Measurements from ENCODE around the gene ZNF512B. TPM values are rescaled to one million over a fixed set of nuclear protein-coding genes. Genes with fewer than 3 reads are reported as not detected.

ZNF512B gene
- total and polyA plus RNA-seq, 7 donors: 3.3 to 14.4 (median 10.0) TPM

DNA sequence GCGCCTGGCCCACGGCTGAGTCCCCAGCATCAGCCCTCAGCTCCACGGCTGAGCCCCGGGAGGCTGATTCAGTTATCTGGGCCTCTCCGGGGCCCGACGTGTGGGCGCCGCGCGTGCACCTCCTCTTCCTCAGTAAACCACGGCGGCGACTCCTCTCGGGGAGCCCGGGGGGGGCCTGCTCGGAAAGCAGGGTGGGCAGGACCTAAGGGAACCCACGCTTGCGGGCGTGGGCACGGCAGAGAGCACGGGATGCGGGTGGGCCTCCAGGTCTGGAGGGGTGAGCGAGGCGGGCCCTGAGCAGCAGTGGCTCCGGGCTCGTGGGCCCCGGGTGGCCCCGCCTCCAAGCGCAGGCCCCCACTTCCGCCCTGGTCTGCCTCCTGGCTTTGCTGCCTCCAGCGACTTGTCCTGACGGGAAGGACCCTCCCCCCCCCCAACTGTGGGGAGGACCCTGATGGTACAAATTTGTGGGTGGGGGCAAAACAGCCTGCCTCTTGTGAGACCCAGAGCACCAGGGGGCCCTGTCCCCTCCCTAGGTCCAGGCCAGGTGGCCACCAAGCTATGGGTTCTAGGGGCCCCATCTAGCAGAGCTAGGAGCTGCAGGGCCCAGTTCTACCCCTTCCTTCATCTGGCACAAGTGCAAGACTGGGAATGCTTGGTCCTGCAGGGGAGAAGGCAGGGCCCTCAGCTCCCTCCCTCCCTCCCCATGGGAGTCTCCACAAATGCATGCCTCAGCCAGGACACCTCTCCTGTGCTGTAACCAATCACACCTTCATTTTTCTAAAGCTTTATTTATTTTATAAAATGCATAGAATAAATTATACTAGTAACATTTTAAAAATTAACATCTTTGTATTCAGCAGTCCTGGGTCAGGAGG lies 30.4 kb downstream of the ZNF512B start:
- Histone ChIP-seq H3K9me3 (no peaks in the 10 kb centered on the region), H3K27me3 (ENCODE audit: insufficient read depth in 3 of 3, low read length in 2 of 3) (no peaks in the 10 kb centered on the region), H3K27ac (no peak overlapping the region), H3K4me1 (peaks cover 5% of the 10 kb centered on the region), H3K36me3 (ENCODE audit: insufficient read depth in 1 of 2, low read depth in 1 of 2) (peaks cover 8 to 75% of the 10 kb centered on the region in 2 donors), H3K4me3 (no peak overlapping the region)
- intact Hi-C loops (cut with DNase I): no loop called here
- ATAC-seq: no peak
- TF ChIP-seq, protein P1, sequence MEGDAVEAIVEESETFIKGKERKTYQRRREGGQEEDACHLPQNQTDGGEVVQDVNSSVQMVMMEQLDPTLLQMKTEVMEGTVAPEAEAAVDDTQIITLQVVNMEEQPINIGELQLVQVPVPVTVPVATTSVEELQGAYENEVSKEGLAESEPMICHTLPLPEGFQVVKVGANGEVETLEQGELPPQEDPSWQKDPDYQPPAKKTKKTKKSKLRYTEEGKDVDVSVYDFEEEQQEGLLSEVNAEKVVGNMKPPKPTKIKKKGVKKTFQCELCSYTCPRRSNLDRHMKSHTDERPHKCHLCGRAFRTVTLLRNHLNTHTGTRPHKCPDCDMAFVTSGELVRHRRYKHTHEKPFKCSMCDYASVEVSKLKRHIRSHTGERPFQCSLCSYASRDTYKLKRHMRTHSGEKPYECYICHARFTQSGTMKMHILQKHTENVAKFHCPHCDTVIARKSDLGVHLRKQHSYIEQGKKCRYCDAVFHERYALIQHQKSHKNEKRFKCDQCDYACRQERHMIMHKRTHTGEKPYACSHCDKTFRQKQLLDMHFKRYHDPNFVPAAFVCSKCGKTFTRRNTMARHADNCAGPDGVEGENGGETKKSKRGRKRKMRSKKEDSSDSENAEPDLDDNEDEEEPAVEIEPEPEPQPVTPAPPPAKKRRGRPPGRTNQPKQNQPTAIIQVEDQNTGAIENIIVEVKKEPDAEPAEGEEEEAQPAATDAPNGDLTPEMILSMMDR (IDR thresholded peaks at IDR 0.05): no peak
- DNase-seq: peak in 1 of 2 donors; percentile 18
- WGBS, 3 donors: 86 to 89% (median 87%) methylated on average over 26 to 33 of the region's 33 CpGs

GRCh38 chr20:63937596-63937995 lies 32.1 kb downstream of the ZNF512B start:
- Histone ChIP-seq H3K27me3 (ENCODE audit: insufficient read depth in 3 of 3, low read length in 2 of 3) (no peaks in the 10 kb centered on the region), H3K9me3 (no peaks in the 10 kb centered on the region), H3K4me3 (no peak overlapping the region), H3K27ac (peak overlapping the region; percentile 46), H3K36me3 (ENCODE audit: insufficient read depth in 1 of 2, low read depth in 1 of 2) (peaks cover 5 to 60% of the 10 kb centered on the region in 2 donors), H3K4me1 (no peaks in the 10 kb centered on the region)
- TF ChIP-seq, protein P1 (IDR thresholded peaks at IDR 0.05): no peak
- intact Hi-C loops (cut with DNase I): no loop called here
- WGBS, 3 donors: 48 to 82% (median 54%) methylated on average over 14 of the region's 14 CpGs
- ATAC-seq (peak; percentile 42 to 78 (median 53)), DNase-seq (no peak)

DNA sequence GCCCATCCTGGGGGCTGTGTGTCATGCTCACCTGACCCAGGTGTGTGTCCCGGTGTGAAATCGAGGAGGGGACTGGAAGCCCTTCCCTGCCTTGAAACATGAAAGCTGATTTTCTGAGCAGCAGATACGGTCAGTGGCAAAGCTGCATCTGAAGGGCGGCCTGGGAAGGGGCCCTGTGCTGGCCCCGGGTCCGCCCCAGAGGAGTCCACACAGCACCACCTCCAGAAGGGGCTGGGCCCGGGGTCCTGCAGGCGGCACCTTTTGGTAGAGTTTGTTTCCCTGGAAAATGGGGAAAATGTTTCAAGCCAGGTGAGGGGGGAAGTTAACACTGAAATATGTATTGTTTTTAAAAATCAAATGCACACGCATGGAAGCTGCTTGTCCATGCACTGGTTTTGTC lies 34.3 kb downstream of the ZNF512B start:
- WGBS, 3 donors: 89 to 92% (median 89%) methylated on average over 9 of the region's 9 CpGs
- intact Hi-C loops (cut with DNase I): no loop called here
- TF ChIP-seq, protein P1 (IDR thresholded peaks at IDR 0.05): no peak
- Histone ChIP-seq H3K27me3 (ENCODE audit: insufficient read depth in 3 of 3, low read length in 2 of 3) (no peaks in the 10 kb centered on the region), H3K36me3 (ENCODE audit: insufficient read depth in 1 of 2, low read depth in 1 of 2) (peaks cover 9 to 70% of the 10 kb centered on the region in 2 donors), H3K4me3 (no peak overlapping the region), H3K27ac (no peak overlapping the region), H3K9me3 (no peaks in the 10 kb centered on the region), H3K4me1 (no peaks in the 10 kb centered on the region)
- no peak for DNase-seq
- ATAC-seq: no peak

GRCh38 chr20:63934271-63935068 lies 35.3 kb downstream of the ZNF512B start:
- H3K4me1 ChIP-seq: no peaks in the 10 kb centered on the region
- no peak overlapping the region for H3K27ac ChIP-seq
- WGBS, 3 donors: 79 to 88% (median 82%) methylated on average over 37 of the region's 37 CpGs
- no peak for ATAC-seq
- TF ChIP-seq, protein P1 (IDR thresholded peaks at IDR 0.05): no peak
- no peak overlapping the region for H3K4me3 ChIP-seq
- no peaks in the 10 kb centered on the region for H3K9me3 ChIP-seq
- intact Hi-C loops (cut with DNase I): no loop called here
- peaks cover 15 to 70% of the 10 kb centered on the region in 2 donors for H3K36me3 ChIP-seq (ENCODE audit: insufficient read depth in 1 of 2, low read depth in 1 of 2)
- H3K27me3 ChIP-seq (ENCODE audit: insufficient read depth in 3 of 3, low read length in 2 of 3): no peaks in the 10 kb centered on the region
- DNase-seq: no peak
